Measurements from ENCODE around the gene OR51E2.
"Not testable (repeated sequence)": the region's sequence is repeated elsewhere in the genome, so short reads cannot be mapped to it uniquely, and the experiment has no call there.

Gene OR51E2, protein sequence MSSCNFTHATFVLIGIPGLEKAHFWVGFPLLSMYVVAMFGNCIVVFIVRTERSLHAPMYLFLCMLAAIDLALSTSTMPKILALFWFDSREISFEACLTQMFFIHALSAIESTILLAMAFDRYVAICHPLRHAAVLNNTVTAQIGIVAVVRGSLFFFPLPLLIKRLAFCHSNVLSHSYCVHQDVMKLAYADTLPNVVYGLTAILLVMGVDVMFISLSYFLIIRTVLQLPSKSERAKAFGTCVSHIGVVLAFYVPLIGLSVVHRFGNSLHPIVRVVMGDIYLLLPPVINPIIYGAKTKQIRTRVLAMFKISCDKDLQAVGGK

DNA sequence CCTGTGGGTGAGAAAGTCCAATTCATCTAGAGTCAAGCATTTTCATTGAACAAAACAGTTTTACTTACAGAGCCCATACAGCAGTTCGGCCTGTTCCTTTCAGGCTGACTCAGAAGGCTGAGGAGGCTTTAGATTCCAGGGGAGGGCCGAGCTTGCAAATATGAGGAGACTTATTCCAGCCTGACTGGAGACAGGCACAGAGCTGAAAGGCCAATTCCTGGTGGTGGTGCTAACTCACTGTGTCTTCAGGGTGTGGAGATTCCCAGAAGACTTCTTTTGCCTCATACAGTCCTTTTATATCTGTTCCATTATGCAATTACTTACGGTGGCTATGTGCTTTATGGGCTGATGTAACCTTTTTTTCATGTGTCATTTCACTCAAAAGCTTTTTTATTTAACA lies at the start of gene OR51E2:
TSS of gene OR51E2 (minus strand) at position 269 of the 400 bp plus-strand sequence. CDS start 15,142 bp downstream, outside the sequence.
- no peak for DNase-seq

DNA sequence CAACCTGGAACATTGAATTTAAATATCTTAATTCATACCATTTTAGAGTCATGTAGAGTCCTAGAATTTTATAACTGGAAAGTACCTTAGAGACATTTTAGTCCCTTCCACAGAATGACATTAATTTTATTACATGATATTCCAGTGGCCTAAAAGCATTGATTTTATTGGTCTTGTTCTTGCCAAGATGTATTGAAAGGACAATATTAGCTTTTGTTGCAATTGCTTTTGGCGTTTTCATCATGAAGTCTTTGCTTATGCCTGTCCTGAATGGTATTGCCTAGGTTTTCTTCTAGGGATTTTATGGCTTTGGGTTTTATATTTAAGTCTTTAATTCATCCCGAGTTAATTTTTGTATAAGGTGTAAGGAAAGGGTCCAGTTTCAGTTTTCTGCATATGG lies 43.1 kb upstream of the OR51E2 start:
- DNase-seq, result no peak

DNA sequence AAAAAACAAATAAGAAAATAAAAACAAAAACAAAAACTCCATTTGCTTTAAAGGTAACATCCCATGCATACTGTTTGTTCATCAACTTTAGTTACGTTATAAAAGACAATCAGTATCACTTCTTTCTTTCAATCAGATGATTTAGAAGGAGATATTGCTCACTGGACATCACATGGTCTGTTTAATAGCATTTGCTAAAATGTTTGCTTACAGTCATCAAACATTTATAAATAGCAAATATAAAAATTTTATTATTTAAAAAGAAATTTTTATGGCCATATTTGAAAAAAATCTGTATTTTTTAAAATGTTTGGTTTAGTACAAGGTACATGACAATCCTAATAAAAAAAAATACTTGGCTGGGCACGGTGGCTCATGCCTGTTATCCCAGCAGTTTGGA lies 29.5 kb upstream of the OR51E2 start:
- DNase-seq, result no peak

DNA sequence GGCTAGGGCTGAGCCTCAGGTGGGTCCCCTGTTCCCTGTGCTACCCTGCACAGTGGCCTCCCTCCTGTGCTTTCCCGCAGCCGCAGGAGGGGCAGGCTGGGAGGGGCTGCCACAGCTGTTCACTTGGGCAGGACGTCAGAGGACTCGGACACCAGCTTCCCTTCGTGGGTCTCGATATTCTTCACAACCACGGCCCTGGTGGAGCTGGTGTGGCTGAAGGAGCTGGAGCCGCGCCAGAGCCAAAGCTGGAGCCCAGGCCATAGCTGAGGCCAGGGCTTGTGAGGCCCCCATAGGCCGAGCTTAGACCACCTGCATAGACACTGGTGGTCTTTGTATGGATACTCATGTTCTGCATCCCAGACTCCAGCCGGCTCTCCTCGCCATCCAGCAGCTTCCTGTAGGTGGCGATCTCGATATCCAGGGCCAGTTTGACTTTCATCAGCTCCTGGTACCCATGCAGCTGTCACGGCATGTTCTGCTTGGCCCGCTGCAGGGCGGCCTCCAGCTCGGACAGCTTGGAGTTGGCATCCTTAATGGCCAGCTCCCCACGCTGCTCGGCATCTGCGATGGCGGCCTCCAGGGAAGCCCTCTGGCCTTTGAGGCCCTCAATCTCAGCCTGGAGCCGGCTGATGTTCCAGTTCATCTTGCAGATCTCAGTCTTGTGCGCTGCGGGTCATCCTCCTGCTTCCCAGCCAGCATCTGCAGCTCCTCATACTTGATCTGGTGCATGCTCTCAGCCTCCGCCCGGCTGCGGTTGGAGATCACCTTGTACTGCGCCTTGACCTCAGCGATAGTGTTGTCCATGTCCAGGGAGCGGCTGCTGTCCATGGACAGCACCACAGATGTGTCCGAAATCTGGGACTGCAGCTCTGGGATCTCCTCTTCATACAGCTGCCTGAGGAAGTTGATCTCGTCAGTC lies 25.2 kb upstream of the OR51E2 start:
- DNase-seq, result not testable (repeated sequence)

DNA sequence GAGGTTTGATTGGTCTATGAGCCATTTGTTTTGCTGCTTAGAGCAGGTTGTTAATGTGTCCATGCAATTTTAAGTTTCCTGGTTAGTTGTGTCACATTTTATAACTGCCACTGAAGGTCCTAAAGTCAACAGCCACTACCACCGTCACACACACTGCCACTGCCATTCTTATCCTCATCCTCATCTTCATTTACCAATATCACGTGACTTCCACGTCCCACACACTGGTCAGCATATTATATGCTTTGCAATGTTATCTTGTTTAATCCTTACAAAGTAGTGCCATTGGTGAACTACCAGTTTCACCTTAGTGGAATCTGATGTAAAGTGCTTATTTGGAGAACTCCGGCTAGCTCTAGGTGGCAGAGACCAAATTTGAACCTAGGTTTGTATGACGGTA lies 16.6 kb upstream of the OR51E2 start:
- DNase-seq, result no peak

DNA sequence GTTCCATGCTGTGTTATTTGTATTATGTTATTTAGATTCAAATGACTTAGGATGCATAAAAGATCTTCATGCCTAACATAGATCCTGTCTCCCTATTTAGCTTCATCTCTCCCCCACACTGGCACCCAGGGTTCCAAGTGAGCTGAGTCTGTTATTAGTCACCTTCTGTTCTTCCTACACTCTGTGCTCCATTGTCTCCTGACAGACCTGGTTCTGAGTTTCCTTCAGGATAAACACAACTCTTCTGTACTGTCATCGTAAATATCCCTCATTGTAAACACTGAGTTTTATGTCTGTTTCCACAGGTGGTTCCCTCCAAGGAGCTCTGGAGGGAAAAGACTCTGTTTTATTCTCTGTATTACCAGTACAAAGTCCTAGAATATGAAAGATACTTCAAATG lies 15.6 kb upstream of the OR51E2 start:
- no peak for DNase-seq

DNA sequence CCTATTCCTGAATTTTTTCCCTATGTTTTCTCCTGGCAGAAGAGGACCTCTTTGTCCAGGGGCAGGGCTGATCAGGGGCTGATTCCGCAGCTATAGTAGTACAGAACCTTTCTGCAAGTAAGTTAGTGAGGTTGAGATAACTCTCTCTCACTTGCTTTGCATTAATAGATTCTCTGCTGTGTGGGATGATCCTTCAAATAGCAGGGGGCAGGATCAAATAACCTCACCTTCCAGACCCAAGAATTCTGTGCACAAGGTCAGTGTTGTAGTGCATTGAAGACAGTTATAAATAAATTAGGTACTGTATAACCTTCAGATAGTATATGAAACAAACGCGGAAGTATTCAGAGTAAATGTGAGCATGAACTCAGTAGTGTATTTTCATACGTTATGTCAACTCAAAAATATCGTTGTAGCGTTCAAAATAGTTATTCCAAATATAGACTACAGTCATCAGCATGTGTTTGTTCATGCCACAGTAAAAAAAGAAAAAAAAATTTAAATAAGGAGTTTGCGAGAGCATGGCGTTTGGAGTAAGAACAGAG lies 7.2 kb upstream of the OR51E2 start:
- no peak for DNase-seq

DNA sequence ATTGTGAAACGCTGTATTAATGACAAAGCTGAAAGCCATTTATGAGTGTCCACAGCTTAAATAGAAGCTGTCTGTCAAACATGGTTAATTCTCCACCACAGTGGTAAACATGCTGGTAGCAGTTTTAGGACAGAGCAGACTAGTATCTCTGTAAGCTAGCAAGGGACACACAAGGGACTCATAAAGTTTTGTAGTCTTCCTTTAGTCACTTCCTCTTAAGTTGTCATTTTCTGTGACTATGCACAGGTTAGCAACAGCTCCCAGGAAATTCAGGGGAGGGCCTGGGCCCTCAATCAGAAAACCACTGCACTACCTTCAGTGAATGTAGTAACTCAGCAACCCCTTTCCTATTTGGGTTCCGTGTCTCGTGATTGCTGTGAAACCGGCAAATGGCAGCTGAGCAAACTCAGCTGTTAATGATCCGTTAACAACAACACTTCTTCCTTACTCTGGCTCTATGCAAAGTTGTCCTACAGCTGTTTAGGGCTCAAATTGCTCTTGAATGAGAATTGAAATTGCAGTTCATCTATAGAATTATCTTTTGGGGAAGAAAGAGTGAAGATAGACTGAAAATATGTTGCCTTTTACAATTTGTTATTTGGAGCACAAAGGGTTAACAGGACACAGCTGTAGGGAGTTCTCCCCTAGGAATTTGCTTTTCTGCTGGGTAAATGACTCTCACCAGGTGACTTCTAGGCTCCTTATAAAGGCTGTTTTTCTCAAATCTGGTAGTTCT lies 6.6 kb upstream of the OR51E2 start, which contains the start of gene MMP26:
TSS of gene MMP26 (plus strand) at position 731 of the 736 bp plus-strand sequence.
- peak; percentile 93 for DNase-seq

DNA sequence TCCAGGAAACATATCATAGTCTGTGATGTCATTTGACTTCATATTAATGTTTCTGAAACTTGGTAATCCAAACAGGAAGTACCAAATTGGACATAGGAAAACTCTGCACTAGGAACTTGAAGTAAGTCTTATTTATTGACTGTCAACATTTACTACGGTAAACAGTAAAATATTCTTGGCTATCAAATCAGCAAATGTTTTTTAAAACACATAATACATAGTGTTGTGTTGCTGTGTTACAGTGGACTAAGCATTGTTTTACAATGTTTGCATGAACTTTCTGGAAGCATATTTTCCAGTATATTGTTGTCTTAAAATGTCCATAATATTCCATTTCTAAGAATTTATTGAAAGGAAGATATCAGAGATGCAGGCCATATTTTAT lies 2.8 kb upstream of the OR51E2 start:
- DNase-seq, result no peak

DNA sequence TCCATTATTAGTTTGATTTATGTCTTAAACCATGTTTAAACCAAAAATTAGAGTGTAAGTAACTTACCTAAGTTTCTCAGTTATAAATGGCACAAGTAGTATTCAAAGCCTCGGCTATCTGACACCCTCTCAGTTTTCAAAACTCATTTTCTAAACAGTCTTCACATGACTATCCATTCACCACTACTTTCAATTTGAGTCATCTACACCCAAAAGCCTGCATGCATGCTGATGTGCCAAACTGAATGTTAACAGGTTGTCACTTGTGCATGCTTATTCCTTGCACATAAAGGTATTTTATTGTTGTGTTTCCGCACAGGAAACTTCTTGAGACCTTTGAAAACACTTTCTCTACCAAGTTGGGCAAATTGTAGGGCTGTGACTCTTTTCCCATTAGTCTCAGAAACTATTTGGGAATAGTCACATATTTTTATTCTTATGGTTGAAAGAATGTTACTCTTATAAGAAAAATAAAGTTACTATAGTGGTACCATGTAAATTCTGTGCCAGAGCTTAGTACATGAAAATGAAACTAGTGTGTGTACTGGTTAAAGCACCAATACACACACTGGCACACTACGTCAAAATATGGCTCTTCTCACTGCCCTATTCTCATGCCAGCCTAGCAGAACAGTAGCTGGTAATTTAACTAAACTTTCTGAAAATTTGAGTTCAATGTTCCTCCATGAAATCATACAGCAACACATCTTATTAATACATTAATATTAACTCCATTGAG lies 2.2 kb upstream of the OR51E2 start:
- DNase-seq, result no peak

DNA sequence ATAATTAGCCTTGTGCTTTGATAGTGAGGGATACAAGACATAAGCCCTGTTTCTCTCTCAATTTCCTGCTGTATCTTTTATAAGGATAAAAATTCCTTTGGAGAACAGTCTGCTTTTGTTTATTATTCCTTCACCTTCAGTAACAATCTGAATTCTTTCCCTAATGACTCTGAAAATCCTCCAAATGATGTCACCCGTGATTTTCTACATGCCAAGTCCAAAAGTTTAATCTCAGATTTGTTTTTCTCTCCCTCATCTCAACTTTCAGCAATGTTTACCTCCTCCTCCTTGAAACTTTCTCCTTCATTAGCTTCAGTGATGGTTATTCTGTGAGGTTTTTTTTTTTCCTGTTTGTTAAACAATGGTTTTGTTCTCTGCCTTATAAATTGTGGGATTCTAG lies 2.2 kb downstream of the OR51E2 start:
- no peak for DNase-seq

DNA sequence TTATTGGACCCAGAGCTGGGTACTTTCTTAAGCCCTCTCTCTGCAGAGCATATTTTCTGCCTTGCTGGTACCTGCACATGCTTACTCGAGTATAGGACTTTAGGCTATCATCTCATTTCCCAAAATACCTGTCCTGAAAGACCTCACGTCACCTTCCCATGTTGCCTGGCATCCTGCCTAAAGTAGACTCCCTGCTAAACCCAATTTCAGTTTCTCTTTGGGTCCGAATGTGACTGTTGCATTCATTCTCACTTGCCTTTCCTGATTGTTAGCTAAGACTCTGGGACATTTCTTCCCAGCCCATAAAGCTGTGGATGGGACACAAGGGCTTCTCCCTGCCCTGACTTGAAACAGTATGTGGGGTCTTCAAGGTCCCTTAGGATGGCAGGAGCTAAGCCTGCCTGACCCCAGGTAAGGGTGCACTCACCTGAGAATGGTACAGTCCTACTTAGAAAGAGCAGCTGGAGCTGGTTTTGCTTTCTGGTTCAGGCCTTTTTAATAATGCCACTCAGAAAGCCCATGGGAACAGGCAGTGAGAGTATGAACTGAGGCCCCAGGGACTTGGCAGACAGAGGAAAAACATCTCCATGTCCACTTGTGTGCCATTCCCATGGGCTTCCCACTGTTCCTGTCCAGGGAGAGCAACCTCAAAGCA lies 12.9 kb downstream of the OR51E2 start:
- DNase-seq, result no peak

DNA sequence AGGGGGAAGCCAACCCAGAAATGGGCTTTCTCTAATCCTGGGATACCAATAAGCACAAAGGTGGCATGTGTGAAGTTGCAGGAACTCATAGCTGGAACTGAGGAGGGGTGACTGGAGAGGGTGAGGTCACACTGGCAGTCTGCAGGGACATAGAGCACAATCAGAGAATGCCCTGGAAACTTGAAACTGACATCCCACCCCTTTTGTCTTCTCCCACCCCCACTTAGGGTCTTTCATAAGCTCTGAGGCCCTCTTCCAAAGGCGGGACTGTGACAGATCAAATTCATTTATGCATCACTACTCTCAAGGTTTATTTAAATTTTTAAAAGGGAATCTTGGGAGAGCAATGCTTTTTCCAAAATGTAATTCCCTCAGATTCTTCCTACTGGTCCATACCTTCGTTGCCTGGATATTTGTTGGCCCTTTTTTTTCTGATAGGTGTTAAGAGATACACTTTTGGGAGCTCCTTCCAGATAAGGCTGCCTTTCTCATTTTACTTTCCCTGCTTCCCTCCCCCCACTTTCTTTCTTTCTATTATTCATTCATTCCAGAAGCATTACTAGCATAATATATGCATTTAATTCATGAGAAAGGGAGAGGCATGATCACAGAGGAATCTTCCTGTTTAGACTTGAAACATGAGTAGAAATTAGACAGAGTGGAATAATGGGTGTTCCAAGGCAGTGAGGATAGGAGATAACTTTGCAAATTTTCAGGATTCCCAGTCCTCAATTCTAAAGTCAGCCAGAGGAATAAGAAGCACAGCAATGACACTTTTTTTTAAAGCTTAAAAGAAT lies 14.8 kb downstream of the OR51E2 start:
- no peak for DNase-seq

DNA sequence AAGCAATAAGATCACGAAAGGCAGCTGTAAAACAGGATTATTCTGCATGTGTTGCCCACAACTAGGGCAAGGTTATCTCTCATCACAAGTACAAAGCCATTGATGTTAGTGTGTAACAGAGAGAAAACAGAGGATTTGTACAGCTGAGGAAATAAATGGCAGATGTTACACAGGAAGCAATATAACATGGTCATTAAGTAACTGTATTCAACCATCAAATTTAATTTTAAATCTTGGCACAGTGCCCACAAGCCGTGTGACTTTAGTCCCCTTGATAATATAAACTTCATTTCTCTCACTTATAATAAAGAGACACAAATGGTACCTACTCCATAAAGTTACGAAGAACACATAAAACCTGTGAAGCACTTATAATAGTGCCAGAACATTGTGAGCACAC lies 17.3 kb downstream of the OR51E2 start:
- DNase-seq, result peak; percentile 56

DNA sequence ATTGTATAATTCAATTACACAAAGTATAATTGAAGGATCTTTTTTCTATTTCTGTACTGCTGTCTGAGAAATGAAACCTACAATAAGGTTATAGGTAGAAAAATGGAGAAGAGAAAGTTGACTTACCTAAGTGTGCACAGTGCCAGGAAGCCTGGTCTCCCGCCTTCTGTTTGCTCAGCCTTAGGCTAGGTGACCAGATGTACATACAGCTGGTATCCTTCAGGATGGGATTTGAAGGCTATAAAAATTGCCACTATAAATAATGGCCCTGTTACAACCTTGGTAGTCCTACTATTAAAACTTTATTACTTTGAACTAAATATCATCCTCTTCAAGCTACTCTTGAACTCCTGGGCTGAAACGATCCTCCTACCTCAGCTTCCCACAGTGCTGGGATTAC lies 19.7 kb downstream of the OR51E2 start:
- DNase-seq, result peak; percentile 22

DNA sequence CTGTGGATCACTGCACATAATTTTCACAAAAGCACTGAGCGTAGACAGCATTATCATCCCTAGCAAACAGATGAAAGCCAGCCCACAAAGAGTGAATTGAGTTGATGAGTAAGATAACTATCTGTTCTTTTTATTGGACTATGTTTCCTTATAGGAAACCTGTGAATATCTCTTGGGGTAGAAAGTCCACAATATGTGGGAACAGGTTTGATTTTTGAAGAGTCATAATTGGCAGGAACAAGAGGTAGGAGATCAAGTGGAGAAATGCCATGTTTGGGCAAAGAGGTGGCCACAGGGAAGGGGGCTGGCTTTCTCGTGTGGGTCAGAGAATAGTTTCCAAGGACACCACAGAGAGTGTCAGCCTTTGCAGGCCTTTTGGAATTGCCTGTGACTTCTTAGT lies 23.9 kb downstream of the OR51E2 start:
- no peak for DNase-seq

DNA sequence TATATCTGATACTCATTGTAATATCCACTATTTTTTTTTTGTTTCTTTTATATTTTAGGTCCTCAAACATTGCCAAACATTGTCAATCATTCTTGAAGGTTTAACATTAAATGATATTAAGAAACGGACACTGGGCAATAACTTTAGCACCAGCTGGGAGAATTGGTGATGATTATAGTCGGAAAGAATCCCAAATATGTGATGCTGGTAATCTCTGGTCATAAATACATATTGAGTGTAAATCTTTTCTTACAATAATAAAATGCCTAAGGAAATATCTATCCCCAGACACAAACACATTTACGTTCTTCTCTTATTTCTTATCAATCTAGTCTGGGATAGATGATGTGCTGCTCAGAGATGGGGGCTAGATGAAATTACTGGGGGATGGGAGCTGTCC lies 25.2 kb downstream of the OR51E2 start:
- DNase-seq, result no peak

DNA sequence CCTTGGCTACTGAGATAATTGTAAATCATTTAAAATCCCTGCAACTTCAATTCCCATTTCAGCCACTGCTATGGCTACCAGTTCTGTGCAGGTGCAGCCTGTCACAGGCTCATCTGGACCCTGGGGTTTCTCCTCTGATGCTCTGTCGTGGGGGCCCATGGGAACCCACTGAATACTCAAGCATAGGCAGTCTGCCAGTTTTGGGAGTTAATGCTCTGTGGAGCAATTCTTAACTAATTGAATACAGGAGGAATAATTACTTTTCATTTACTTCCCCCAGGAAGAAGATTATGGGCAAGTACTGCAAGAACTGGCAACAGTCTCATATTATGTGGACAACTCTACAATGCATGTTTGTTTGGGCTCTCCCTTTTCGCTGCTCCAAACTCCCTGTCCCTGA lies 25.9 kb downstream of the OR51E2 start:
- DNase-seq, result no peak

DNA sequence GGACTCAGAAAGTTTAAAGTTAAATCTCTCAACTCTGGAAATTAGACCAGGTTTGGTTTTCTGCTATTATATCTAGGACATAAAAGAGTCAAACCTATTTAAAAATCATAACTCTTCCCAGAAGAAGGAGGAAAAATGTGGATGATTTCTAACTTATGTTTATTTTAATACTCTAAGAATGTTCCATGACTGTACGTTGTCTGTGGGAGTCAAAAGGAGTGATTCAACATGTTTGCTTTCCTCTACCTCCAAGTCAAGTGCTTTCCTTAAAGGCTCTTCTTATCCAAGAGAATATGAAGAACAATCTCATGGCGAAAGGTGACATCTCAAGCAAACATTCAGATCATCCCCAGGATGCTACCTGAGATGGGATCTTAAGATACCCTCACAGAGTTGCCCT lies 32.2 kb downstream of the OR51E2 start:
- DNase-seq, result no peak

DNA sequence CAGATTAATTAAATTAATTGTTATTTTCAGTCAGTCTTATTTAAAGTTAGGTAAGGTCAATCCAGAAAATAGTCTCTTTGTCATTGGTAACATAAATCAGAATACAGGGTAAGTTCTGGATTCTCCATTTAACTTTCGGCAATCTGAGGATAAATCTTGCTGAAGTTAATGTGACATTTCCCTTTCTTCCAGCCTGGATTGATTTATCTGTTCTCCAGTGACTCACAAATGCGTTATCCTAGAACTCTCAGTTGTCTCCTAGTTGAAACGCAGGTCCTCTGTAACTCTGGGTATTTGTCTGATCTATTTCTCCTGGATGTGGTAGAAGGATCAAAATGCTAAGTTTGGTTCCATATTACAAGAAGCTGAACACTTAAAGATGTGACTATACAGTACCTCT lies 32.9 kb downstream of the OR51E2 start:
- no peak for DNase-seq

DNA sequence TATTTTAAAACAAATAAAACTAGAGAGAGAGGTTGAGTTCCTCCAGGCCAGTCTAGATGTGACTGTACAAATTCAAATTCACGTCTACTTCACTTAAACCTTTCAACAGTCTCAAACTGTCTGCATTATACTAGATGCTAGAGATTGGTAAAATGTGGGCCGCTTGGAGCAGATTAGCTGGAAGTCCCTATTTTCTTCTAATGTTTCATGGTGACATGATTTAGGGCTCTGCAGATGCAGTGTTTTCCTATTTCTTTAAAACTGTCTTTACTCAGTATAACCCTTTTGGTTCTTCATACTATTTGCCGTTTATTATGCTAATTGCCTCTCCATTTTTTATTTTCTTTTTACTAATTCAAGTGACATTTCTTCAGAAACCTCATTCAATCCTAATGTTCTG lies 33.5 kb downstream of the OR51E2 start:
- no peak for DNase-seq
